Astrocyte (in vitro differentiated cells and primary cell): ENCODE results near the gene NEUROG1.

Experiments used
- CTCF ChIP-seq: IDR thresholded peaks from 2 replicates; pipeline ENCODE4 v1.5.1; 2011; ENCODE audit warnings: low read depth, mild to moderate bottlenecking, inconsistent platforms, low read length, moderate library complexity; ENCODE audit not compliant: insufficient read depth
- EZH2 ChIP-seq: IDR thresholded peaks from 2 replicates; pipeline ENCODE4 v1.6.1; 2012; ENCODE audit warnings: mild to moderate bottlenecking, low read length, inconsistent platforms; ENCODE audit not compliant: insufficient read depth

GRCh38 chr5:135559354-135559753 is 23.6 kb upstream of the NEUROG1 start:
- TF ChIP-seq EZH2 (no peak), CTCF (no peak)
